ENCODE measurements around the gene PDE11A. TPM values are rescaled to one million over a fixed set of nuclear protein-coding genes. Genes with fewer than 3 reads are reported as not detected.
A peak's percentile ranks its signal among the peaks of the same experiment; 100 is the strongest.

PDE11A gene
- total and polyA plus RNA-seq, 2 experiments from 2014 or later, result 0.08 to 0.73 TPM

GRCh38 chr2:177616066-177616465 lies 456.5 kb downstream of the PDE11A start:
- Mint-ChIP-seq H3K36me3 (ENCODE audit: low read depth) (no peaks in the 10 kb centered on the region), H3K27ac (no peak overlapping the region), H3K9me3 (no peaks in the 10 kb centered on the region), H3K27me3 (ENCODE audit: insufficient read depth, low read depth, poor library complexity) (peaks cover 8% of the 10 kb centered on the region), H3K4me1 (peaks cover 16% of the 10 kb centered on the region), H3K4me3 (no peak overlapping the region)
- no peak overlapping the region for H3K27ac ChIP-seq (ENCODE audit: low read depth)
- no peak overlapping the region for H2AFZ ChIP-seq
- TF ChIP-seq EZH2 (IDR thresholded peaks at IDR 0.05; ENCODE audit: low read depth, unreplicated experiment) (no peak), ZNF462 (CRISPR knock-in tag; IDR thresholded peaks at IDR 0.05) (no peak), EZH2phosphoT487 (IDR thresholded peaks at IDR 0.05; ENCODE audit: unreplicated experiment) (no peak)
- no peaks in the 10 kb centered on the region for H3K36me3 ChIP-seq (ENCODE audit: insufficient read depth)
- no peak for DNase-seq (ENCODE audit: low spot score)
- H3K4me2 ChIP-seq, result no peak overlapping the region
- no peaks in the 10 kb centered on the region for H3K9me2 ChIP-seq (ENCODE audit: insufficient read depth)
- H3F3A ChIP-seq (replicated peaks; ENCODE audit: low read depth), result no peaks in the 10 kb centered on the region
- no peaks in the 10 kb centered on the region for H3K79me2 ChIP-seq (replicated peaks; ENCODE audit: insufficient read depth)
- no peak for ATAC-seq
- H4K20me1 ChIP-seq (replicated peaks; ENCODE audit: insufficient read depth), result no peaks in the 10 kb centered on the region
- no peaks in the 10 kb centered on the region for H3K27me3 ChIP-seq (ENCODE audit: insufficient read depth)
- H3K4me3 ChIP-seq, result no peak overlapping the region
- peaks cover 8% of the 10 kb centered on the region for H3K4me1 ChIP-seq (ENCODE audit: insufficient read depth)

GRCh38 chr2:177612659-177613058 lies 459.9 kb downstream of the PDE11A start:
- no peak overlapping the region for H3K4me2 ChIP-seq
- no peak for TF ChIP-seq ETS1 (IDR thresholded peaks at IDR 0.05)
- no peak for TF ChIP-seq REST (IDR thresholded peaks at IDR 0.05; ENCODE audit: unreplicated experiment)
- no peak overlapping the region for H3K4me3 Mint-ChIP-seq
- H3K27ac ChIP-seq (ENCODE audit: low read depth), result no peak overlapping the region
- H4K20me1 ChIP-seq (replicated peaks; ENCODE audit: insufficient read depth), result no peaks in the 10 kb centered on the region
- DNase-seq (ENCODE audit: low spot score) (no peak), ATAC-seq (no peak)
- no peak overlapping the region for H2AFZ ChIP-seq
- H3K9me2 ChIP-seq (ENCODE audit: insufficient read depth), result no peaks in the 10 kb centered on the region
- H3K36me3 ChIP-seq (ENCODE audit: insufficient read depth), result no peaks in the 10 kb centered on the region
- no peaks in the 10 kb centered on the region for H3K36me3 Mint-ChIP-seq (ENCODE audit: low read depth)
- H3K4me1 ChIP-seq (ENCODE audit: insufficient read depth), result peaks cover 16% of the 10 kb centered on the region
- peaks cover 3% of the 10 kb centered on the region; the same call in 1 of the 3 replicates for H3K9me3 Mint-ChIP-seq
- H3K27ac Mint-ChIP-seq, result peak overlapping the region; percentile 31
- no peaks in the 10 kb centered on the region for H3K27me3 ChIP-seq (ENCODE audit: insufficient read depth)
- H3K79me2 ChIP-seq (replicated peaks; ENCODE audit: insufficient read depth), result no peaks in the 10 kb centered on the region
- peaks cover 20% of the 10 kb centered on the region for H3K4me1 Mint-ChIP-seq
- peaks cover 4% of the 10 kb centered on the region for H3K27me3 Mint-ChIP-seq (ENCODE audit: insufficient read depth, low read depth, poor library complexity)
- H3K4me3 ChIP-seq, result no peak overlapping the region
- no peaks in the 10 kb centered on the region for H3F3A ChIP-seq (replicated peaks; ENCODE audit: low read depth)
